OCI-LY7 (cell line): ENCODE results near the gene CHCHD6.

ENCODE experiments used
- CTCF ChIP-seq: fragments of 200-600 bp; sonication (generic); conservative IDR thresholded peaks from 2 replicates; pipeline ENCODE4 v1.5.1; 2014; ENCODE audit warnings: mild to moderate bottlenecking, antibody characterized with exemption, low read length, moderate library complexity, mixed read lengths
- EZH2phosphoT487 ChIP-seq: fragments of 200-600 bp; sonication (generic); IDR thresholded peaks from 2 replicates; pipeline ENCODE4 v1.6.1; 2018; ENCODE audit warnings: low read depth, borderline replicate concordance, mild to moderate bottlenecking, mixed run types, antibody characterized with exemption, low read length, moderate library complexity, mixed read lengths

DNA sequence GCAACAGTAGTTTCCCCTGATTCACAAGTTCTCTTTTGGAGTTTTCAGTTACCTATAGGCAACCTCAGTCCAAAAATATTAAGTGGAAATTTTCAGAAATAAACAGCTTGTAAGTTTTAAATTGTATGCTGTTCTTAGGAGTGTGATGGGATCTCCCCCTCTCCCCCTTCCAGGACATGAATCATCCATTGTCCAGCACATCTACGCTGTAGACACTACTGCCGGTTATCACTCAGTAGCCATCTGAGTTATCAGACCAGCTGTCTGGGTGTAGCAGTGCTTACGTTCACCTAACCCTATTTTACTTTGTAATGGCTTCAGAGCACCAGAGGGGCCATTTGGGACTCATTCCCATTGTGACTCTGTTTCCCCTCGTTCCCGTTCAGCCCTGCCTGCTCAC lies 182.2 kb downstream of the CHCHD6 start:
- TF ChIP-seq CTCF, result no peak
- TF ChIP-seq EZH2phosphoT487, result no peak
